Fibroblast of skin of left quadriceps (primary cell): ENCODE data around the gene CCDC201.
"Not testable (repeated sequence)": the region's sequence is repeated elsewhere in the genome, so short reads cannot be mapped to it uniquely, and the experiment has no call there.

Experiments used
- DNase-seq, 2 experiments: peaks; one replicate each; pipeline ENCODE4 v3.0.0-alpha.2; 2013; ENCODE audit warnings: low read depth in 2 of 2

Gene CCDC201

DNA sequence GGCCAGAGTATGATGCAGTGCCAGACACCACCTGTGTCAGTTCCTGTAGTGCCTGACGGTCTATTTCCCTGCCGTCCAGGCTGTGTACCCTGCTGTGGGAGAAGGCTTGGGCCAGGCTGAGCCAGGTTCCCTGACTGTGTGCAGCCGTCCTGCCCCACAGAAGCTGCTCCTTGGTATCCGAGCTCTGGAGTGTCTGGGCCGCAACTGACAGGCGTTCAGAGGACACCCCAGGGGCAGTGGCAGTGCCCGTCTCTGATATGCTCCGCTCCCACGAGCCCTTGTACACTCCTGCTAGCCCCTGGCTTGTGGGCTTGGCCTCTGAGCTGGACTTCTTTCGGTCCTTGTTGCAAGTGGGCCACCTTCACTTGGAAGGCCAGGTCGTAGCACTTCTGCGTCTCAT lies 55.0 kb downstream of the CCDC201 start:
- not testable (repeated sequence) for DNase-seq

DNA sequence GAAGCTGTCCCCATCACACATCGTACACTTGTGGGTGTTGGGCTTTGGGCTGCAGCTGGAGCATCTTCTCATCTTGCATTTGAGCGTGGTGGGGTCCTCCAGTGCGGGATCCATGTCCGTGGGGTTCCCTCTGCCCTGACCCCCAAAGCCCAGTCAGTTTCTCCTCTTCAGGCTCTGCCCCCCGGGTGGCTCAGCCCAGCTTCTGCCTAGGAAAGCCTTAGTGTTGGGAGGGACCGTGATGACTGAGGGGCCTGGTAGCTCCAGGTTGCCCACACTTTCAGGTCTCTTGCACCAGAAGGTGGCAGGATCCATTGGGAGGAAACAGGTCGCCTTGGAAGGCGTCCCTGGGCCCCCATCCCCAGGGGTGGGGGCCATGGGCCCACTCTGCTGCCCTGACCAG lies 55.9 kb downstream of the CCDC201 start:
- not testable (repeated sequence) for DNase-seq

DNA sequence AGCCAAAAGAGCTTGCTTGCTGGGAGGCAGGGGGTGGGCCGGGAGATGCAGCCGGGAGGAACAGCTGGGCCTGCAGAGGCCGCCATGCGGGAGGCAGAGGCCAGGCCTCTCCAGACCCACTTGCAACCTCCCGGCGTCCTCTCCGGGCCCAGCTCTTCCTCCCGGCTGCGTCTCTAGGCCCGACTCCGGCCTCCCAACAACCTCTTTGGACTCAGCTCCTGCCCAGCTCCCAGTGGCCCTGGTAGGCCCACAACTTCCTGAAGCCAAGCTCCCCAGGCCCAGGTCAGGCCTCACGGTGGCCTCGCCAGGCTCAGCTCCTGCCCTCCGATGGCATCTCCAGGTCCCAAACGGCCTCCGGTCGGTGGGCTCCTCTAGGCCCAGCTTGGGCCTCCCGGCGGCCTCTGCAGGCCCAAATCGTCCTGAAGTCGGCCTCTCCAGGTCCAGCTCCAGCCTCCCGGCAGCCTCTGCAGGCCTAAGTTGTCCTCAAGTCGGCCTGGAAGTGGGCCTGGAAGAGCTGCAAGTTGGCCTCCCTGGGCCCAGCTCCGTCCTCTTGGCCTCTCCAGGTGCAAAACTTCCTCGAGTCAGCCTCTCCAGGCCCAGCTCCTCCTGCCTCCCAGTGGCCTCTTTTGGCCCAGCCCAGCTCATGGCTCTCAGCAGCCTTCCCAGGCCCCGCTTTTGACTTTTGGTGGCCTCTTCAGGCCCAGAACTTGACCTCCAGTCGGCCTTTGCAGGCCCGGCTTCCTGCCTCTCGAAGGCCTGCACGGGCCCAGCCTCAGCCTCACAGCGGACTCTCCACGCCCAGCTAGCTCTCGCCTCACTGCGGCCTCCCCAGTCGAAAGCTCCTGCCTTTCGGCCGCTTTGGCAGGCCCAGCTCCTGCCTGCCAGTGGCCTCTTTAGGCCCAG lies 58.4 kb downstream of the CCDC201 start:
- not testable (repeated sequence) for DNase-seq

DNA sequence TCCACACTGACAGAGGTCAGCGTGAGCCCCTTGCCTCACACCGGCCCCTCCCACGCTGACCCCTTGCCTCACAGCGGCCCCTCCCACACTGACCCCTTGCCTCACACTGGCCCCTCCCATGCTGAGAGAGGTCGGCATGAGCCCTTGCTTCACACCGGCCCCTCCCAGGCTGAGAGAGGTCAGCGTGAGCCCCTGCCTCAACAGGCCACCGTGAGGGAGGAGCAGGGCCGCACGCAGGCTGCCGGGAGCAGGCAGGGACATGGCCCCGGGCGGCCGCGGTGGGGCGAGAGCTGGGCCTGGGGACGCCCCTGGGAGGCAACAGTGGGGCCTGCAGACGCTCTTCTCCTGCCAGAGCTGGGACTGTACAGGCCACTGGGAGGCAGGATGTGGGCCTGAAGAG lies 59.1 kb downstream of the CCDC201 start:
- not testable (repeated sequence) for DNase-seq

DNA sequence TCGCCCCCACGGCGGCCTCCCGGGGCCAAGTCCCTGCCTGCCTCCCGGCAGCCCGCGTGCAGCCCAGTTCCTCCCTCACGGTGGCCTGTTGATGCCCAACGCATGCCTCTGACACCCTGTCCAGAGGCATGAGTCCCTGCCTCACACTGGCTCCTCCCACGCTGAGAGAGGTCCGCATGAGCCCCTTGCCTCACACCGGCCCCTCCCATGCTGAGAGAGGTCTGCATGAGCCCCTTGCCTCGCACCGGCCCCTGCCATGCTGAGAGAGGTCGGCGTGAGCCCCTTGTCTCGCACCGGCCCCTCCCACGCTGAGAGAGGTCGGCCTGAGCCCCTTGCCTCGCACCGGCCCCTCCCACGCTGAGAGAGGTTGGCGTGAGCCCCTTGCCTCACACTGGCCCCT lies 59.9 kb downstream of the CCDC201 start:
- no peak for DNase-seq

DNA sequence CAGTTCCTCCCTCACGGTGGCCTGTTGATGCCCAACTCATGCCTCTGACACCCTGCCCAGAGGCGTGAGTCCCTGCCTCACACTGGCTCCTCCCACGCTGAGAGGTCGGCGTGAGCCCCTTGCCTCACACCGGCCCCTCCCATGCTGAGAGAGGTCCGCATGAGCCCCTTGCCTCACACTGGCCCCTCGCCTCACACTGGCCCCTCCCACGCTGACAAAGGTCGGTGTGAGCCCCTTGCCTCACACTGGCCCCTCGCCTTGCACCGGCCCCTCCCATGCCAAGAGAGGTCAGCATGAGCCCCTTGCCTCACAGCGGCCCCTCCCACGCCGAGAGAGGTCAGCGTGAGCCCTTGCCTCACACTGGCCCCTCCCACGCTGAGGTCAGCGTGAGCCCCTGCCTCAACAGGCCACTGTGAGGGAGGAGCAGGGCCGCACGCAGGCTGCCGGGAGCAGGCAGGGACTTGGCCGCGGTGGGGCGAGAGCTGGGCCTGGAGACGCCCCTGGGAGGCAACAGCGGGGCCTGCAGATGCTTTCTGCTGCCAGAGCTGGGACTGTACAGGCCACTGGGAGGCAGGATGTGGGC lies 61.1 kb downstream of the CCDC201 start:
- DNase-seq = not testable (repeated sequence)

DNA sequence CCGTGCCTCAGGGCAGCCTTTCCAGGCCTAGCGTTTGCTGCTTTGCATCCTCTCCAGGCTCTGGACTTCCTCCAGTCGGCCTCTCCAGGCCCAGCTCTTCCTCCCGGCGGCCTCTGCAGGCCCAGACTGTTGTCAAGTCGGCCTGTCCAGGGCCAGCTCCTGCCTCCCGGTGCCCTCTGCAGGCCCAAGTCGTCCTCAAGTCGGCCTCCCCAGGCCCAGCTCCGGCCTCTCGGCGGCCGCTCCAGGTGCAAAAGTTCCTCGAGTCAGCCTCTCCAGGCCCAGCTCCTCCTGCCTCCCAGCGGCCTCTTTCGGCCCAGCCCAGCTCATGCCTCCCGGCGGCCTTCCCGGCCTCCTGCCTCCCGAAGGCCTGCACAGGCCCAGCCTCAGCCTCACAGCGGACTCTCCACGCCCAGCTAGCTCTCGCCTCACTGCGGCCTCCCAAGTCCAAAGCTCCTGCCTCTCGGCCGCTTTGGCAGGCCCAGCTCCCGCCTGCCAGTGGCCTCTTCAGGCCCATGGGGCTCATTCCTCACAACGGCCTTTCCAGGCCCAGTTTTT lies 62.4 kb downstream of the CCDC201 start:
- not testable (repeated sequence) for DNase-seq
